ENCODE results near the gene HECW1. TPM values are rescaled to one million over a fixed set of nuclear protein-coding genes. Genes with fewer than 3 reads are reported as not detected.

The HECW1 gene
- total and polyA plus RNA-seq, 2 of the 13 experiments (the other 11 are each of a cell fraction or from before 2014, with no cell fraction given): not detected

DNA sequence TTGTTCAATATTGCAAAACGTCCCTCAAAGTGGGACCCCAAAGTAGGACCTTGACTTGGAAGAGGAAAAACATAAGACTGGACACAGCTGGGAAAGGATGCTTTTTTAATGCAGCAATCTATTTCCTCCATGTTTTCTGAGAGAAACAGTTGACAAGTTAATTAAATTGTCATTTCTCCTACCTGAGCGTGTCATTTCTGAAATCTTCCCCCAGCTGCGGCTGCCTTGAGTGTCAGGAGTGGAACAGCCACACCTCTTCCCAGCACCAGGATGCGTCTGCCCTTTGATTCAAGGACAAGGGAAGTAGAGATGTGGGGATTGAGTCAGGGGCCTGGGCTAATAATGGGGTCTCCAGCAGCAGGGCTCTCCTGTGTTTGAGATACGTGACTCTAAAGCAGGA lies 171.3 kb downstream of the HECW1 start:
- WGBS (ENCODE audit: low lambda C conversion rate): 55% methylated on average over 5 of the region's 5 CpGs
- Histone ChIP-seq H3K27ac (ENCODE audit: extremely low read length, insufficient read depth, low read length) (no peak overlapping the region), H4K20me1 (ENCODE audit: insufficient read depth, low read length) (no peaks in the 10 kb centered on the region), H3K4me1 (ENCODE audit: insufficient read depth, low read length) (no peaks in the 10 kb centered on the region), H3K36me3 (replicated peaks in 1 of 2; ENCODE audit: control insufficient read depth in 1 of 2, insufficient read depth in 2 of 2, low read length in 2 of 2) (no peaks in the 10 kb centered on the region), H3K9ac (ENCODE audit: insufficient read depth, low read depth, low read length) (no peak overlapping the region), H3K4me2 (ENCODE audit: low read depth, low read length) (no peak overlapping the region), H3K4me3 (replicated peaks in 1 of 3; ENCODE audit: insufficient read depth in 1 of 3, low read depth in 2 of 3, low read length in 3 of 3) (no peak overlapping the region), H2AFZ (ENCODE audit: low read length) (no peak overlapping the region), H3K79me2 (ENCODE audit: insufficient read depth, low read length) (no peaks in the 10 kb centered on the region), H3K27me3 (ENCODE audit: control insufficient read depth in 1 of 2, insufficient read depth in 2 of 2, low read length in 2 of 2) (peaks cover 1 to 15% of the 10 kb centered on the region in 2 experiments; a peak in 2 of 5 replicates), H3K9me3 (ENCODE audit: low read length) (no peaks in the 10 kb centered on the region)
- in situ Hi-C loops (cut with HindIII; ENCODE audit: extremely low pct_ligation_motif_present, low pct_unique_long_range_greater_than_20kb) (no loop called here), intact Hi-C loops (cut with micrococcal nuclease; ENCODE audit: unreplicated experiment) (no loop called here)
- no peak for ATAC-seq
- ChIA-PET POLR2A (no interaction called here), CTCF (ENCODE audit: low intra/inter-chr PET ratio, low total read pairs) (no interaction called here)
- no peak for DNase-seq (ENCODE audit: low spot score)
- TF ChIP-seq CENPT (CRISPR knock-in tag; IDR thresholded peaks at IDR 0.05; ENCODE audit: low read depth) (no peak), JDP2 (CRISPR knock-in tag; IDR thresholded peaks at IDR 0.05; ENCODE audit: borderline replicate concordance) (no peak), ZNF660 (CRISPR knock-in tag; IDR thresholded peaks at IDR 0.05; ENCODE audit: borderline replicate concordance, low read depth) (no peak), ZUFSP (CRISPR knock-in tag; IDR thresholded peaks at IDR 0.05; ENCODE audit: borderline replicate concordance) (no peak), DNMT3B (CRISPR knock-in tag; conservative IDR thresholded peaks at IDR 0.05) (no peak), RFX3 (CRISPR knock-in tag; IDR thresholded peaks at IDR 0.05) (no peak), ZNF720 (CRISPR knock-in tag; IDR thresholded peaks at IDR 0.05) (no peak), ZFP41 (CRISPR knock-in tag; IDR thresholded peaks at IDR 0.05; ENCODE audit: borderline replicate concordance) (no peak), ZSCAN9 (CRISPR knock-in tag; IDR thresholded peaks at IDR 0.05; ENCODE audit: borderline replicate concordance) (no peak), POLR2G (IDR thresholded peaks at IDR 0.05; ENCODE audit: low read depth, low read length) (no peak), KDM4B (CRISPR knock-in tag; IDR thresholded peaks at IDR 0.05) (no peak), ZMYM3 (CRISPR knock-in tag; IDR thresholded peaks at IDR 0.05) (no peak)
- TF ChIP-seq, protein P1, sequence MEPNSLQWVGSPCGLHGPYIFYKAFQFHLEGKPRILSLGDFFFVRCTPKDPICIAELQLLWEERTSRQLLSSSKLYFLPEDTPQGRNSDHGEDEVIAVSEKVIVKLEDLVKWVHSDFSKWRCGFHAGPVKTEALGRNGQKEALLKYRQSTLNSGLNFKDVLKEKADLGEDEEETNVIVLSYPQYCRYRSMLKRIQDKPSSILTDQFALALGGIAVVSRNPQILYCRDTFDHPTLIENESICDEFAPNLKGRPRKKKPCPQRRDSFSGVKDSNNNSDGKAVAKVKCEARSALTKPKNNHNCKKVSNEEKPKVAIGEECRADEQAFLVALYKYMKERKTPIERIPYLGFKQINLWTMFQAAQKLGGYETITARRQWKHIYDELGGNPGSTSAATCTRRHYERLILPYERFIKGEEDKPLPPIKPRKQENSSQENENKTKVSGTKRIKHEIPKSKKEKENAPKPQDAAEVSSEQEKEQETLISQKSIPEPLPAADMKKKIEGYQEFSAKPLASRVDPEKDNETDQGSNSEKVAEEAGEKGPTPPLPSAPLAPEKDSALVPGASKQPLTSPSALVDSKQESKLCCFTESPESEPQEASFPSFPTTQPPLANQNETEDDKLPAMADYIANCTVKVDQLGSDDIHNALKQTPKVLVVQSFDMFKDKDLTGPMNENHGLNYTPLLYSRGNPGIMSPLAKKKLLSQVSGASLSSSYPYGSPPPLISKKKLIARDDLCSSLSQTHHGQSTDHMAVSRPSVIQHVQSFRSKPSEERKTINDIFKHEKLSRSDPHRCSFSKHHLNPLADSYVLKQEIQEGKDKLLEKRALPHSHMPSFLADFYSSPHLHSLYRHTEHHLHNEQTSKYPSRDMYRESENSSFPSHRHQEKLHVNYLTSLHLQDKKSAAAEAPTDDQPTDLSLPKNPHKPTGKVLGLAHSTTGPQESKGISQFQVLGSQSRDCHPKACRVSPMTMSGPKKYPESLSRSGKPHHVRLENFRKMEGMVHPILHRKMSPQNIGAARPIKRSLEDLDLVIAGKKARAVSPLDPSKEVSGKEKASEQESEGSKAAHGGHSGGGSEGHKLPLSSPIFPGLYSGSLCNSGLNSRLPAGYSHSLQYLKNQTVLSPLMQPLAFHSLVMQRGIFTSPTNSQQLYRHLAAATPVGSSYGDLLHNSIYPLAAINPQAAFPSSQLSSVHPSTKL (CRISPR knock-in tag; IDR thresholded peaks at IDR 0.05): no peak
- TF ChIP-seq, protein P2, sequence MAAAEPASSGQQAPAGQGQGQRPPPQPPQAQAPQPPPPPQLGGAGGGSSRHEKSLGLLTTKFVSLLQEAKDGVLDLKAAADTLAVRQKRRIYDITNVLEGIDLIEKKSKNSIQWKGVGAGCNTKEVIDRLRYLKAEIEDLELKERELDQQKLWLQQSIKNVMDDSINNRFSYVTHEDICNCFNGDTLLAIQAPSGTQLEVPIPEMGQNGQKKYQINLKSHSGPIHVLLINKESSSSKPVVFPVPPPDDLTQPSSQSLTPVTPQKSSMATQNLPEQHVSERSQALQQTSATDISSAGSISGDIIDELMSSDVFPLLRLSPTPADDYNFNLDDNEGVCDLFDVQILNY (CRISPR knock-in tag; conservative IDR thresholded peaks at IDR 0.05): no peak
- TF ChIP-seq, protein P3, sequence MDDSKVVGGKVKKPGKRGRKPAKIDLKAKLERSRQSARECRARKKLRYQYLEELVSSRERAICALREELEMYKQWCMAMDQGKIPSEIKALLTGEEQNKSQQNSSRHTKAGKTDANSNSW (CRISPR knock-in tag; IDR thresholded peaks at IDR 0.05; ENCODE audit: borderline replicate concordance): no peak
- FAIRE-seq: no peak
- no TSS peak for BruUV-seq (replicated peaks)

Measured in HepG2 (cell line).